GM21526 (cell line): ENCODE measurements around the gene RBBP4.
"Not testable (repeated sequence)": the region's sequence is repeated elsewhere in the genome, so short reads cannot be mapped to it uniquely, and the experiment has no call there.

Source experiments
- ATAC-seq: cut with Tn5 transposase; IDR thresholded peaks from one replicate; pipeline ENCODE4 v1.9.1; 2021; ENCODE audit warnings: moderate library complexity; ENCODE audit not compliant: unreplicated experiment, low FRiP score

The RBBP4 gene

DNA sequence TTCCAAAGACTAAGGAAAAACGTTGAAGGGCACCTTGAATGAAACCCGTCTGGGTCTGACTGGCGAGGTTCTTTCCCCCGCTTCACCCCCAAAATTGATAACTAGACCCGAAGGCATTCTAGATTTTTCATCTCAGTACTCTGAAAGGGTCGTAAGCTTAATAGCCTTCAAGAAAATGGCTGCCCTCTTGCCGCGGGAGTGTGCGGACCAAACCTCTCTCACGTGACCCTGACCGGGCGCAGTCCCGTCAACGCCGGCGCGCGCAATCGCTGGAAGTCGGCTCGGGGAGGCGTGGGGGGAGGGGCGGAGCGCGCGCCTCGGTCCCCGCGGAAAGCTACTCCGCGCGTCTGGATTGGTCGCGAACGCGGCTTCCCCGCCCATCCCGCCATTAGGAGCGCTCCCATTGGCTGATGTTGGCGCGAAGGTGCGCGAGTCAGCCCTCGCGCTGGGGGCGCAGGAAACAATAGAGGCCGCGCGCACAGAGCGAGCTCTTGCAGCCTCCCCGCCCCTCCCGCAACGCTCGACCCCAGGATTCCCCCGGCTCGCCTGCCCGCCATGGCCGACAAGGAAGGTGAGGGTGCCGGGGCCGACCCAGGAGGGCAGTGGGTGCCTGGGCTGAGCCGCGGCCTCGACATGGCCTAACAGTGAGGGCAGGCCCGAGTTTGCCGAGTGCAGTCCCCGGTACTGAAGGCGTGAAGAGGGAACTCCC is at the start of gene RBBP4:
Gene RBBP4 (plus strand): TSS at position 457 of the 709 bp plus-strand sequence. CDS start 99 bp downstream, at position 556.
- ATAC-seq: peak; percentile 77

DNA sequence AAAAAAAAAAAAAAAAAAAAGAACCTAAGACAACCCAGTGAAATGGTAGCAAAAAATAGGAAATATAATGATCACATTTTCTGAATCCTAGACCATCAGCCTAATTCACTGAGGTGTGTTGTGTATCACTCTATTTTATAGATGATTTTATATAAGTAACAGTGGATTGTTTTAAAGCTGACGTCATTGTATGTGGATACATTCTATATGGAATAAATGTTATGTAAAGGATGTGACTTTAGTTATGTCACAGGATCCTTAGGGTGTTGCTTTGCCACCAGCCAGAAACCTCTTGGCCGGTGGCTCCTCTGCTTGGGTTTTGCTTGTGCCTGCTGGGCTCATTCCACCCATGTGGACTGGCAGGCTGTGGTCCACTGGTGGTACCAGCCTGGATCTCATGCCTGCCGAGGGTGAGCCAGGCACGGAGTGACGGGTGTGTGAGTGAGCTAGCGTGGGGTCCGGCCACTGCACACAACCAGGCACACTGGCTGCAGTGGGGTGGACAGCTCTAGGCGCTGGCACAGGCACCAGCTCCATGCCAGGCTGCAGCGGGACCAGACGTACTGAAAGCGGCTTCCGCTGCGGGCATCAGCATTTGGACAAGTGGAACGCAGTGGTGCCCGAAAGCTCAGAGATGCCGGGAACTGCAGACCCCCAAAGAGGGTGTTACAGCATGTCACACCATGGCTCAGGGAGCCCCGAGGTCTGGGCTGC is 45.1 kb upstream of the RBBP4 start:
- no peak for ATAC-seq

DNA sequence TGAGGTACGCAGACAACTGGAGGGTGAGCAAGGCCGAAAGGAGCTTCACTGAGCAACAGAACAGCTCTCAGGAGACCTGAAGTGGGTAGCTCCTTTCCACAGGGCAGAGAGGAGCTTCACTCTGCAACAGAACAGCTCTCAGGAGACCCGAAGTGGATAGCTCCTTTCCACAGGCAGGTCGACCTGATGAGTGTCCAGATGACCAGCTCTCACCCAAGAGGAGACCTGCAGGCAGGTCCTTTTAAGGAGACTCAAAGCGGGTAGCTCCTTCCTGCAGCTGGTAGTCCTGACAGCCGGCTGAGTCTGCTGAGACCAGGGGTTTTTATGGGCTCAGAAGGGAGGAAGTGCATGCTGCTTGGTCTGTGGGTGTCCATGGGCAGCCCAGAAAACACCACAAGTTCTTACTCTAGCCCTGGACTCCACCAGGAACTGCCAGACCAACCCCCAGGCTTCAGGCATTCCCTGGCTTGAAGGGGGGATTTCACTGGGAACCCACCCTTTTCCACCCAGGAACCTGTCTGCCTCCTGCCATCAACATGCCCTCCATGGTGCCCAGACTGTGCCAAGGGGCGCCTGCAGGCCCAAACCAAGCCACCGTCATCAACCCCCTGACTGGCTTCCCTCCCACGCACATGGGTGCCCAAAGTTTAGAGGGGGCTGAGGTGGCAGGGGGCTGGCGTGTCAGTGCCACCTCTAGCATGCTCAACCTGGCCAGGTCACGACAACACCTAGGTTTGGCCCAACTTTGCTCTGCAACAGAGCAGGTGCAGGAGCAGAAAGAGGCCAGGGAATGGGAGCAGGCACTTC is 44.2 kb upstream of the RBBP4 start:
- ATAC-seq: no peak

DNA sequence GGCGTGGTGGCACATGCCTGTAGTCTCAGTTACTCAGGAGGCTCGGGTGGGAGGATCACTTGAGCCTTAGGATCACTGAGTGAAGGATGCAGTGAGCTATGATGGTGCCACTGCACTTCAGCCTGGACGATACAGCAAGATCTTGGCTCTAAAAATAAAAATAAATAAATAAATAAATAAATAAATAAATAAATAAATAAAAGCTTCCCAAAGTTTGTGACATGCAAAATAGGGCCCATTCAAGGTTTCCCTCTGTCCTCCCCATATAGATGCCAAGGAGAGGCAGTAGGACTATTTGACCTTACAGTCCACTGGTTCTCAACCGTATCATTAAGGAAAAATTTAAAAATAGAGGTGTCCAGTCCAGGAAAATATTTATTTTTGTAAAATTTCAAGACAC is 41.8 kb upstream of the RBBP4 start:
- no peak for ATAC-seq

DNA sequence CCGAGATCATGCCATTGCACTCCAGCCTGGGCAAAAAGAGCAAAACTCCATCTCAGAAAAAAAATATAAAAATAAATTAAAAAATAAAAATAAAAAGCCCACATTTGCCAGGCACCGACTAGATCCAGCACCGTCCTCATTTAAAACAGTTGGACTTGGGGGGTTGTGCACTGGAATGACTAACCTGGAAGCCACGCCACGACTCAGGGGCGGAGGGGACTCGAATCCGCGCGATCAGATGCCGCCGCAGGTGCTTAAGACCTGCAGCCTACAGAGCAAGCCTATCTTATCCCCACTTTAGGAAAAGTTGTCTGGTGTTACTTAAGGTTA is 39.2 kb upstream of the RBBP4 start:
- no peak for ATAC-seq

DNA sequence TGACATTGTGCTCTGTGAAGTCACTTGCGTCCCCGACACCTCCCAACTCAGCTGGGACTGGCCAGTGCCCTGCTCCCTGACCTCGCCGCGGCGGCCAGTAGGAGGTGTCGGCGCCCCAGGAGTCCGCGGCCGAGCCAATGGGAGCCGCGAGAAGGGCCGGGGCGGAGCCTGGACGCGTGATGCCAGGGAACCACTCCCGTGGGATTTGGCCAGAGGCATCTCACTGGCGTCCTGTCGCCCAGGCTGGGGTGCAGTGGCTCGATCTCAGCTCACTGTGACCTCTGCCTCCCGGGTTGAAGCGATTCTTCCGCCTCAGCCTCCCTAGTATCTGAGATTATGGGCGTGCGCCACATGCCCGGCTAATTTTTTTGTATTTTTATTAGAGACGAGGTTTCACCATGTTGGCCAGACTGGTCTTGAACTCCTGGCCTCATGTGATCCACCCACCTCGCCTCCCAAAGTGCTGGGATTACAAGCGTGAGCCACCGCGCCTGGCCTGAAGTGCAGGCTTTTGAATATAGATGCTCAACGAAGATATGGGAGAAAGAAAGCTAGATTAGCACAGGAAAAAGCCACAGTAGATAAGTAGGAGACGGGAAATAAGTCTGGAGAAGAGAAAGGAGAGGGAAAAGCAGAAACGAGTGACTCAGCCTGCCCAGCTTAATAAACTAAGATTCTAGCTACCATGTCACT is 38.7 kb upstream of the RBBP4 start:
- no peak for ATAC-seq

DNA sequence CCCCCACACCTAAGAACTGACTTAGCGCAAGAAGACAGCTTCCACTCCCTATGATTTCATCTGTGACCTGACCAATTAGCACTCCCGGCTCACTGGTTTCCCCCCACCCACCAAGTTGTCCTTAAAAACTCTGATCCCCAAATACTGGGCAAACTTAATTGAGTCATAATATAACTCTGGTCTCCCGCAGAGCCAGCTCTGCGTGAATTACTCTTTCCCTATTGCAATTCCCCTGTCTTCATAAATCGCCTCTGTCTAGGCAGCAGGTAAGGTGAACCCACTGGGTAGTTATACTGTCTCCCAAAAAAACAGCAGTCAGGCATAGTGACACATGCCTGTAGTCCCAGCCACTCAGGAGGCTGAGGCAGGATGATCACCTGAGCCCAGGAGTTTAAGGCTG is 37.5 kb upstream of the RBBP4 start:
- ATAC-seq: no peak

DNA sequence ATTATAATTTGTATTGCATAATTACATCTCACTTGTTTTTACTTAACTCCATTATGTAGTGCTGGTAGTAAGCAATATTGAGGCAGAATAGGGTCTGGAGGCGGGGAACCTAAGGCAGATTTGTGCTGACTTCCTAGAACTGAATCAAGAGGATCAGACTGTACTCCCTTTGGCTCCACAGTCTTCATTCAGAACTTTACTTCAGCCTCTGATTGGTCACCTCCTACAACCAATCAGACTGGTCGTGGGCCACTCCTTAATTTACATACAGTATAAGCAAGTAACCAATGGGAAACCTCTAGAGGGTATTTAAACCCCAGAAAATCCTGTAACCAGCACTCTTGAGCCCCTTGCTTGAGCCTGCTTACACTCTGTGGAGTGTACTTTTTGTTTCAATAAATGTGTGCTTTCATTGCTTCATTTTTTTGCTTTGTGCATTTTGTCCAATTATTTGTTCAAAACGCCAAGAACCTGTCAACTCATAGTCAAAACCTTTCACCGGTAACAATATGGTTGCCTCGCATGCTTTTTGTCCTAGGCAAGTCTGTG is 32.3 kb upstream of the RBBP4 start:
- no peak for ATAC-seq

DNA sequence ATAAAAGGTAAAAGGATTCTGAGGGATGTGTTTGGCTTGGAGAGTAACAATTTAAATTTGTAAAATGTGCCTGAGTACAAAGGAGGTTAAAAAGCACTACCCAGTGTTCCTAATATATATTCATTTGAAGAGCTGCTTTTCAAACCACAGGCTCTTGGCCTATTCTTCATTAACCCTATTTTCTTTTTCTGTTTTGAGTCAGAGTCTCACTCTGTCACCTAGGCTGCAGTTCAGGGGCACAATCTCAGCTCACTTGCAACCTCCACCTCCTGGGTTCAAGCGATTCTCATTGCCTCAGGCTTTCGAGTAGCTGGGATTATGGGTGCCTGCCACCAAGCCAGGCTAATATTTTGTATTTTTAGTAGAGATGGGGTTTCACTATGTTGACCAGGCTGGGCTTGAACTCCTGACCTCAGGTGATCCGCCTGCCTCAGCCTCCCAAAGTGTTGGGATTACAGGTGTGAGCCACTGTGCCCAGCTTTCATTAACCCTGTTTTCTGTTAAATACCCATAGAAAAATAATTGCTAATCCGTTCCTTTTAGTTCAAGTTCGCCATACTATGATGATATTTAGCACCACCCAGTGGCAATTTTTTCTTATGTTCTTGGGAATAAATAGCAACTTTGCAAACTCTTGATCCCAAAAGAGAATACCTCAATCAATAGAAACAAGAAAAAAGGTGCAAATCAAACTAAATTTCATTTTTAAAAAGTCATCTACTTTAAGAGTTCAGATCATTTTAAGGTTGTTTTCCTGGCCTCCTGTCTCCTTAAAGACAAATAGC is 31.1 kb upstream of the RBBP4 start:
- peak; percentile 53 for ATAC-seq

DNA sequence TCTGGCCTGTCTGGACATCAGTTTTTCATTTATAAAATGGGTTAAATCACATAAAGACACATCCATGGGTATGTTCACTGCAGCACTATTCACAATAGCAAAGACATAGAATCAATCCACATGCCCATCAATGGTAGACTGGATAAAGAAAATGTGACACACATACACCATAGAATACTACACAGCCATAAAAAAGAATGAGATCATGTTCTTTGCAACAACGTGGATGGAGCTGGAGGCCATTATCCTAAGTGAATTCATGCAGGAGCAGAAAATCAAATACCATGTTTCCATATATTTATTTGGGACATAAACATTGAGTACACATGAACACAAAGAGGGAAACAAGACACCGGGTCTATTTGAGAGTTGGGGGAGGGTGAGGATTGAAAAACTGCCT is 28.8 kb upstream of the RBBP4 start:
- no peak for ATAC-seq

DNA sequence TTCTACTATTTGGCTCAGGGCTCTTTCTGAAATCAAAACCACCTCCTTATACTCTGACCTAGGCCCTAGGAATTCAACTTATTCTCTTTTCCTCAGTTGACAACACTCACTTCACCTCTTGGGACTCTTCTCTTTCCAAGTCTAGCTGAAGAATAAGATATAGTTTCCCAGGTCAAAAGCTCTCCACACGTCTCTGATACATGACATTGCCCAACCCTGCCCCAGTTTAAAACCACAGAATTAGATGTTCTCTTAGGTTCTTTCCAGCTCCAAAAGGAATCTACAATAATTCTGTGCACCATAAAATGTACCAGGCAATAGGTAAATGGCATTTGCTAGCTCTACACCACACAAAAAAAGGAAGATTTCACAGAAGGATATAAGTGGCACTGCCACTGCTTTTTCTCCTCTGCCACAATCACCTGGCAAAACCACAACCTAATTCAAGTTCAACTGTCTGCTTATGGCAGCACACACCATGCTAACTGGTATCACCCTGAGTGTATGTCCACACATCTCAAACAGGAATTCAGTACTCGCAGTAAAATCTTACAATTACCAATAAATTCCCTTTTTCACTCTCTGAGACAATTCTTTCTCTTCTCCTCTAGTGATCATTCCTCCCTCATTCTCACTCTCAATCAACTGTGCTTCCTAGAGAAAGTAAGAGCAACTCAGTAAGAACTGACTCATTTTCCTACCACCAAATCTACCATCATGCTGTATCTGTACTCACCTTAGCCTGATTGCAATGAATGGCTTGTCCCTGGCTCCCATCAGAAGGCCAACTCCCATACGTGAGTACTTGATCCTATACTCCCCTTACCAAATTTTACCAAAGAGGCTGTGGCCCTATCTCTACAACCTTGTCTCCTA is 28.0 kb upstream of the RBBP4 start:
- ATAC-seq: no peak

DNA sequence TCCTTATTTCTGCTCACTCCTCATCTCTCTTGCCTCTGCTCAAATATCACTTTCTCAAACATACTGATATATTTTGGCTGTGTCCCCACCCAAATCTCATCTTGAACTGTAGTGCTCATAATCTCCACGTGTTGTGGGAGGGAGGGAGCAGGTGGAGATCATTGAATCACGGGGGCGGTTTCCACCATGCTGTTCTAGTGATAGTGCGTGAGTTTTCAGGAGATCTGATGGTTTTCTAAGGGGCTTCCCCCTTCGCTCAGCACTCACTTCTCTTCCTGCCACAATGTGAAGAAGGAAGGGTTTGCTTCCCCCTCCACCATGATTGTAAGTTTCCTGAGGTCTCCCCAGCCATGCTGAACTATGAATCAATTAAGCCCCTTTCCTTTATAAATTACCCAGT is 27.2 kb upstream of the RBBP4 start:
- ATAC-seq: no peak

DNA sequence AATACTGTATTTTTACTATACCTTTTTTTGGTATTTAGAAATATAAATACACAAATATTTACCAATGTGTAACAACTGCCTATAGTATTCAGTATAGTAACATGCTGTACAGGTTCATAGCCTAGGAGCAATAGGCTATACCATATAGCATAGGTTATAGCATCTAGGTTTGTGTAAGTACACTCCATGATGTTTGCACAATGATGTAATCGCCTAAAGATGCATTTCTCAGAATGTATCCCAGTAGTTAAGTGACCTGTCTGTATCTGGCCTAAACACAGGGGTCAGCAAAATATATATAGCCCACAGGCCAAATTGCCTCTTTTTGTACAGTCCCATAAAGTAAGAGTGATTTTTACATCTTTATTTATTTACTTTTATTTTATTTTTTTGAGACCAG is 24.8 kb upstream of the RBBP4 start:
- ATAC-seq: no peak

DNA sequence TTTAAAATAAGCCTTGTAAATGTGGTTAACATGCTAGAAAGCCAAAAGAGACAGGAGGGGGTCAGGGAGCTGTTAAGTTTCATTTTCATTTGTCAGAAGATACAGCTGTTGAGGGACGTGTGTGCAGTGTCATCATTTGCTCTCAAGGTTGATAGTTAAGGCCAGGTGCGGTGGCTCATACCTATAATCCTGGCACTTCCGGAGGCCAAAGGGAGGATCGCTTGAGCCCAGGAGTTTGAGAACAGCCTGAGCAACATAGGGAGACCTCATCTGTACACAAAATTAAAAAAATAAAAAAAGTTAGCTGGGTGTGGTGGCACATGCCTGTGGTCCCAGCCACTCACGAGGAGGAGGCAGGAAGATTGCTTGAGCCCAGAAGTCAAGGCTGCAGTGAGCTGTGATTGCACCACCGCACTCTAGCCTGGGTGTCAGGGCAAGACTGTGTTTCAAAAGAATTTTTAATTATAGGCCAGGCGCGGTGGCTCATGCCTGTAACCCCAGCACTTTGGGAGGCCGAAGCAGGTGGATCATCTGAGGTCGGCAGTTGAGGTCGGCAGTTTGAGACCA is 23.3 kb upstream of the RBBP4 start:
- peak; percentile 70 for ATAC-seq

DNA sequence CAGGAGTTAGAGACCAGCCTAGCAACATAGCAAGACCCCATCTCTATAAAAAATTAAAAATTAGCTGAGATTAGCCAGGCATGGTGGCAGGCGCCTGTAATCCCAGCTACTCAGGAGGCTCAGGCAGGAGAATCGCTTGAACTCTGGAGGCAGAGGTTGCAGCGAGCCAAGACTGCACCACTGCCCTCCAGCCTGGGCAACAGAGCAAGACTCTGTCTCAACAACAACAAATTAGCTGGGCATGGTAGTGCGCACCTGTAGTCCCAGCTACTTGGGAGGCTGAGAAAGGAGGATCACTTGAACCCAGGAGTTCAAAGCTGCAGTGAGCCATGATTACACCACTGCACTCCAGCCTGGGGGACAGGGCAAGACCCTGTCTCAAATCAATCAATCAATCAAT is 20.8 kb upstream of the RBBP4 start:
- not testable (repeated sequence) for ATAC-seq

DNA sequence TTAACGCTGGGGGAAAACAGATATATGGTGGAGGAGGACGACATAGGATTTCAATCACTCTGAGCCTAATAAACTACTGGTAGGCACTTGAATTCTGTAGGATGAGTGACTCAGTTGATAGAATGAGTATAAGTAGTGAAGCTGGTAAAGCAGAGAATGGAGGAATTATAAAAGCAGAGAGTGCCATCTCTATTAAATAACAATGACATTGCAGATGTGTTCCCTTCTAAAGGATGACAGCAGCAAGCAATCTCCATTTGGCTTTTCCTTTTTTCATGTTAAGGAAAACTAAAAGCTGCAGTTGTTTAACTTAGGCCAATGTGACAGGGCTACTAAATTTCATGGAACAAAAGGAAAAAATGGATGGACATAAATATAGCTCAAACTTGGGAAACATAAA is 18.2 kb upstream of the RBBP4 start:
- no peak for ATAC-seq

DNA sequence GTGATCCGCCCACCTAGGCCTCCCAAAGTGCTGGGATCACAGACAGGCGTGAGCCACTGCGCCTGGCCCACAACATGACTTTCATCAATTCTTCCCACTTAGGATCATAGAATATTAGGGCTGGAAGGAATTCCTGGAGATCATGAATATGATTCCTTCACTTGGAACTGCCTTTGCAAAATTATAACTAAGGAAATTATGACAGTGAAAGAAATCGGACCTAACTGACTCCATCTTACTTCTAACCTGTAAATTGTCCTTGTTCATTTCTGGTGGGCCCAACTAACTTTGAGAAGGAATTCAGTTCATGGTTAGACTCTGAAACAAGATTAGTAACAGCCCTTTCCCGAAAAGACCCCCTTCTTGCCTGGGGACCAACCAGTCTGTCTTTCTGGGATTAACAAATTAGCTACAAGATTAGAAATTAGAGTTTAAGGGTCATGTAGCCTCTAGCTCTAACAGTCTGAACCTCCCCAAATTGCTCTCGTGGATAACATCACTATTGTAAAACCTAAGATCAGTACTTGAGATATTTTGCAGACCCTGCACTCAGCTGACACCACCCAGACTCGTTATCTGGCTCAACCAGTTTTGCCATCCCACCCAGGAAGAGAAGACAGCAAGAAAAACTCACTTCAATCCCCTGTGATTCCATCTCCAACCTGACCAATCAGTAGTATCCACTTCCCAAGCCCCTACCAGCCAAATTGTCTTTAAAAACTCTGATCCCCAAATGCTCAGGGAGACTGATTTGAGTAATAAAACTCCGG is 15.3 kb upstream of the RBBP4 start:
- ATAC-seq: no peak
